CD1c-positive myeloid dendritic cell (primary cell): ENCODE data around the gene MRGPRD.
"Not testable (repeated sequence)": the region's sequence is repeated elsewhere in the genome, so short reads cannot be mapped to it uniquely, and the experiment has no call there.

ENCODE experiments used
- DNase-seq: peaks from one replicate; pipeline ENCODE4 v3.0.0-alpha.2; 2016; ENCODE audit errors: extremely low spot score

The MRGPRD gene

GRCh38 chr11:69005631-69006368, 25.0 kb upstream of the MRGPRD start:
- DNase-seq: no peak

- no peak for DNase-seq
These were observed 24.4 kb upstream of the MRGPRD start for GRCh38 chr11:69005183-69005630.

DNA sequence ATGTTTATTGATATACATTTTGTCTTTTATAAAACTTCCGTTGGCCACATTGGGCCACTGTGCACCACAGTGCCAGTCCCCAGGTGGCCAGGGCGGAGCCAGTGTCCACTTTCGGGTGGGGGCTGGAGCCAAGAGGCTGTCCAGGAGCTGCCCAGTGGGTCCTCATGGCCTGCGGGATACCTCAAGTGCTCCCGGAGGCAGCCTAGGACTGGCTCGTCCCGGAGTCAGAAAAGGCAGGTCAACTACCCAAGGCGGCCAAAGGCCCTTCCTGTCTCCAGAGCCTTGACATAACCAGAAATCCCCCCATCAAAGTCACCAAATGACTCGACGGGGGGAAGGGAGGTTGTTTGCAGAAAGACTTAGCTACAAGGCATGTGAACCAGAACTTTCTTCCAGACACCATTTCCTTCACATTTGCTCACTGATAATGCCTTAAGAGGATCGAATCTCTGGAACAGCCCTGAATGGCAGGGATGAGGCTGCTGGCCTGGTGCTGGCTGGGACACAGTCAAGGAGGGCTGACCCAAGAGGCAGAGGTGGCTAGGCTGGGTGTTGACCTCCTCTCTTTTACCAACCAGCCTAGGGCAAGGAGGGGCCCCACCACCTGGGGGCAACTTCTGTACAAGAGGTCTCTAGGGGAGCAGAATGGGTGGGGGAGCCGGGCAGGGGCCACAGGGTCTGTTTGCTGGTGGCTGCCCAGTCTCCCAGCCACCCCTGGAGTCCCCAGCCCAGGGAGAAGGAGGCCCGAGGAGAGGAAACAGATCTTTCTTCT, 23.8 kb upstream of the MRGPRD start:
- DNase-seq: no peak

- DNase-seq: no peak
These were observed 23.1 kb upstream of the MRGPRD start for GRCh38 chr11:69003866-69004367.

DNA sequence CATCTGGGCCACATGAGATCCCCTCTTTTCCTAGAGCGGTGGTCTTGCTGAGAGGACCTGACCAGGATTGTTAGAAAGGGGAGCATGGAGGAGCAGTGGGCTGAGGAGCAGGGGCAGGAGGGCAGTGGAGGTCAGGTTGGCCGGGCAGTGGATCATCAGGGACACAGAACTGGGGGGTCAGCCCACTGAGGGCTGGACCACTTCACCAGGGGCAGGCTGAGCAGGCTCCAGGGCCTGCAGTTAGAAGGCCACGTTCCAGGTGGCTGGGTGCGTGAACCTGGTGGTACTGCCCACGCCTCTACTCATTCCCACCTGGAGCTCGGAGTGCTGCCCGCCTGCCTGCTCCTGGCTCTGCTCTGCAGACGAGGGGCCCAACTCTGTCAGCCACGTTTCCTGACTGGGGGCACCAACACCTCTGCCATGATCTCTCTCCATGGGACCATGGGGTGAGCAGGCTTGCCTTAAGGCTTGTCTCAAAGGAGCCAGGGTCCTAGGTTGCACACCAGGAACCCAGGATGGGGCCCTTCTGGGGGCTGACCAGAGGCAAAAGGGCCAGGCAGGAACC, 22.6 kb upstream of the MRGPRD start:
- no peak for DNase-seq

DNA sequence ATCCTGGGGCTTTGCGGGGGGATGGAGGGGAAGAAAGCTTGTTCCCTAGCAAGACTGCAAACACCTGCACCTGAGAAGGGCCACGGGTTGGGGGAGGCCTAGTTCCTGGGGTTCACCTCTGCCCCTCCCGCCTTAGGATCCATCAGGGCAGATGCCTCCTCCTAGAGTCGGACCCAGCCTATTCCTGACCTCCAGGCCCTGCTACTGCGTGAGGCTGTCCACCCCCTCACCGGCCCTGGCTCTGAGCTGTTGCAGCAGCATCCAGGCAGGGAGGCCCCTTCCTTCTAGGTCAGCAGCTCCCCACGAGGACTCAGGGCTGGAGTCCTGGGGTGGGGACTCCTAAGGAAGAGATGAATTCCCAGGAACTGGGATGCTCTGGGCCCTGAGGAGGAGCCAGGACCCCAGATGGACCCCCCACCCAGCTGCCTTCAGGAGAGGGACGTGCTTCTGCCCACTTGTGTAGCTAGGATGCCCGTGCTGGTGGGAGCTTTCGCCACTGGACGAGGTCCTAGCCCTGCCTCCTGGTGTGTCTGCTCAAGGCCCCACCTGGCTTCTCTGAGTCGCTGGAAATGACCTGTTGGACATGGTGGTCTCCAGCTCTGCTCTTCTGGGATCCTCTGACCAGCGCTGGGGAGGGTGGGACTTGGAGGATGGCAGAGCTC, 21.9 kb upstream of the MRGPRD start:
- no peak for DNase-seq

DNA sequence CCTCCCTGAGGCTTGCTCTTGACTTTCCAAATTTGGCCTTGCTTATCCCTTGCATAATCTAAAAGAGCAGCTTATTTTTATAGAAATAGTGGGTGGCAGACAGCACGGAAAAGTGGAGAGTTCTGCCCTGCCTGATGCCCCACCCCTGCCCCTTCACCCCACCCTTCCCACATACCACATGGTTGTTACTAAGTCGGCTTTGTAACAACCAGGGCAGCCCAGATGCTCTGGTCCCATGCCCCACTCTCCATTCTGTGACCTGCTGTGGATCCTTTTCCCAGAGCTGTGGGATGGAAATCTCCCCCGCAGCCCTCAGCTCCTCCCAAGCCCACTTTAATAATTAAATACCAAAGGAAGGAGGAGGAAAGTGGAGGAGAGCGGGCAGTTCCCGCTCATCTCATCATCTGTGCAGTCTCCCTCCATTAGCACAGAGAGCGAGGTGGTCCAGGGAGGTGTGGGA, 21.4 kb upstream of the MRGPRD start:
- DNase-seq: no peak

- no peak for DNase-seq
These were observed 20.7 kb upstream of the MRGPRD start for GRCh38 chr11:69001243-69002081.

GRCh38 chr11:69000831-69001242, 20.1 kb upstream of the MRGPRD start:
- peak; percentile 6 for DNase-seq

GRCh38 chr11:69000391-69000790, 19.6 kb upstream of the MRGPRD start:
- no peak for DNase-seq

- not testable (repeated sequence) for DNase-seq
These were observed 19.1 kb upstream of the MRGPRD start for GRCh38 chr11:68999748-69000355.

GRCh38 chr11:68999093-68999747, 18.4 kb upstream of the MRGPRD start:
- DNase-seq: no peak

DNA sequence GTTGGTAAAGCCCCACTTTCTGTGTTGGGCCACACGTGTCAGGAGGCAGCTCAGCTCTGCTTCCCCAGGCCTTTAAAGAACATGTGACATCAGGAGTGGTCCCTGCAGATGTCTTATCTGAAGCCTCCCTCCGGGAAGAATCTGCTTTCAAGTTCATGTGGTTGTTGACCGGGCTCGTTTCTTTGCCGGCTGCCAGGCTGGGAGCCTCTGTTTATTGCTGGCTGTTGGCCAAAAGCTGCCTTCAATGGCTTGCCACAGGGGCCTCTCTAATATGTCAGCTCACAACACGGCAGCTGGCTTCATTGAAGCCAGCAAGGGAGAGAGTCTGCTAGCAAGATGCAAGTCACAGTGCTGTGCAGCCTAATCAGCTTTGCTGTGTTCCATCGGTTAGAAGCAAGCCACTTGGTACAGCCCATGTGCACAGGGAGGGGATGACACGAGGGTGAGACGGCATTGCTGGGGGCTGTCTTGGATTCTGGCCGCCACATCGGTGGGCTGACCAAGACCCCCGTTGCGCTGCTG, 17.7 kb upstream of the MRGPRD start:
- DNase-seq: no peak

GRCh38 chr11:68997995-68998348, 17.2 kb upstream of the MRGPRD start:
- no peak for DNase-seq

DNA sequence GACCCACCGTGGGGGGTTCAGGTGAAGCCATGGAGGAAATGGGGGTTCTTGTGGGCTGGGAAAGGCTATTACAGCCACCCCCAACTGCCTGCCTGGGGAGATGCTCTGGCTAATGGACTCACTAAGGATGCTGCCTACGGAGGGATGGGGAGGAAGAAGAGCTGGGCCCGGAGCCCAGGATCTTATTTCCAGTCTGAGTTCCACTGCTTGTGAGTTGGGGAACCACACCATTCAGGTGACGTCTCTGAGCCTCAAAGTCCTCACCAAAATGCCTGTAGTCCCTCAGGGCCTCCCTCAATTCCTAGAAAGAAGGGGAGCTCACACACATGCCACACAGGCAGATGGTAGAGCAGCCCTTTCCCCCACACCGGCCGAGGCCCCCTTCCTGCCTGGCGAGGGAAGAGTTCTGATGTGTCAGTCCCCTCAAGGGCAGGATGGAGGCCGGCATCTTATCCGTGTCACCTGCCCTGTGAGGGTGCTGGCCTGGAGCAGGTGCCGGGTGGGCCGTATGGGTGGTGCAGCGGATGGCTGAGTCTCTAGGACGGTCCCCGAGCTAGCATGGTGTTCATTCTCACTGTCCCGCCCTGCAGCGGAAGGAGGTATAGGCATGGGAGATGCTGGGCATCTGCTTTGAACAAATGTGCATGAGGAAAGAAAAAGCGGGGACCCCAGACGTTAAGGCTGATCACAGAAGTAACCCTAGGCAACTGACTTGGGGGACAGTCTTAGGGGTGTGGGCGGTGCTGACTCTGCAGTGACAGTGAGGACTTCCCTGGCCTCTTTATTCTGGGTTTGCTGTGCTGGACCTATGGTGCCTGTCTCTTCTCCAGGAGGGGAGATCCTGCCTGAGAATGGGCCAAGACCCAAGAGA, 16.6 kb upstream of the MRGPRD start:
- DNase-seq: no peak

DNA sequence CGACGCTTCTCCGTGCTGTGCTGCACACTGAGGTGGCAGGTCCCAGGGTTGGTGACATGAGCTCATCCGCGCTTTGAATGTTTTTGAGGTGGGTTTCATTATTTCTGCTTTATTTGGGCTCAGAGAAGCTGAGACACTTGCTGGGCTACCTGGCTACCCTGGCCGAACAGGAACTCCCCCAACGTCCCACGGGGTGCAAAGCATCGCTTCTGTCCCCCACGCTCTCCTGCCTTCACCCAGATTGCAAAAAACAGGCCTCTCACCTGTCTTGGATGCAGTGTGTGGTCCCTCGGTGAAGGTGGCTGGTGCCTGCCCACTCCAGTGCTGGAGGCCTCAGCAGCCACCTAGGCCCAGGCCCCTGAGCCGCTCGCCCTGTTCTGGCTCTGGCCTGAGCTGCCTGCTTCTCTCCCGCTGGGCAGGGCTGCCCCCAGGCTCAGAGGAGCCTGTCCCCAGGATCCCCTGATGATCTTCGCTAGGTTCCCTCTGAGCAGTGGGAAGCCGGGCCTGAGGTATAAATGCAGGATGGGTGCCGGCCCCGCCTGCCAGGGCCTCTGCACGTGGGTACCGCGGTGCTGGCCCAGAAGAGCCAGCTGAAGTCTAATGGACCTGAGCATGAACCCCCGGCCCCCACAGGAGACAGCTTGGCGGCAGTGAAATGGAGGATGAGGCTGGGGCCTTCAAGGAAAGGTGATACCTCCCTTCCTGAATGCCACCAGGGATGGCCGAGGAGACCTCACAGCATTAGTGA, 15.8 kb upstream of the MRGPRD start:
- no peak for DNase-seq

GRCh38 chr11:68994894-68995285, 14.1 kb upstream of the MRGPRD start:
- DNase-seq: no peak

- DNase-seq: no peak
These were observed 13.5 kb upstream of the MRGPRD start for GRCh38 chr11:68994161-68994893.
